Vagina (tissue), 2 donors: ENCODE measurements around the gene CACNA1C.

Experiments used
- CTCF ChIP-seq, 3 experiments: fragments of 450-650 bp in 2 of 3; fragments of 200-600 bp in 1 of 3; sonication (generic) in 1 of 3; IDR thresholded peaks; one replicate each; pipeline ENCODE4 v1.5.1; 2017 to 2019; ENCODE audit warnings: antibody characterized with exemption in 3 of 3, mild to moderate bottlenecking in 2 of 3, moderate library complexity in 2 of 3
- POLR2AphosphoS5 ChIP-seq, 2 donors: sonication (generic); formaldehyde crosslinking; IDR thresholded peaks; one replicate each; pipeline ENCODE4 v1.9.0; 2017; ENCODE audit warnings: antibody characterized with exemption in 2 of 2, mild to moderate bottlenecking in 2 of 2, low read depth in 1 of 2; ENCODE audit not compliant: insufficient read depth in 1 of 2

GRCh38 chr12:2274733-2275132 is 221.9 kb downstream of the CACNA1C start:
- TF ChIP-seq CTCF (IDR thresholded peaks at IDR 0.05) (no peak), POLR2AphosphoS5 (IDR thresholded peaks at IDR 0.05; ENCODE audit: insufficient read depth in 1 of 2, low read depth in 1 of 2) (no peak)
